OCI-LY1 (cell line): ENCODE results near the gene FAIM2.

Experiments used
- H2AFZ ChIP-seq: fragments of 200-600 bp; sonication (generic), shearing (Covaris generic); 2 replicates; pipeline ENCODE4 v1.6.0; 2014; ENCODE audit warnings: antibody characterized with exemption, mild to moderate bottlenecking, low read length
- H3F3A ChIP-seq: fragments of 200-600 bp; sonication (generic), shearing (Covaris generic); 2 replicates; pipeline ENCODE4 v1.6.0; 2014; ENCODE audit warnings: mild to moderate bottlenecking, antibody characterized with exemption, low read length, moderate library complexity; ENCODE audit not compliant: insufficient read depth
- H3K27ac ChIP-seq: fragments of 200-600 bp; sonication (generic); 2 replicates; pipeline ENCODE4 v1.5.1; 2014; ENCODE audit warnings: low read length, mixed run types, mild to moderate bottlenecking, low read depth; ENCODE audit not compliant: poor library complexity, severe bottlenecking
- H3K27me3 ChIP-seq: fragments of 200-600 bp; sonication (generic); 2 replicates; pipeline ENCODE4 v1.6.0; 2014; ENCODE audit warnings: antibody characterized with exemption, mild to moderate bottlenecking, low read length, moderate library complexity; ENCODE audit not compliant: insufficient read depth
- H3K36me3 ChIP-seq: fragments of 200-600 bp; sonication (generic); 2 replicates; pipeline ENCODE4 v1.6.1; 2014; ENCODE audit warnings: mild to moderate bottlenecking, antibody characterized with exemption, low read length, moderate library complexity, mixed read lengths; ENCODE audit not compliant: insufficient read depth
- H3K4me1 ChIP-seq: fragments of 200-600 bp; sonication (generic); 2 replicates; pipeline ENCODE4 v1.5.1; 2014; ENCODE audit warnings: mild to moderate bottlenecking, low read length, moderate library complexity; ENCODE audit not compliant: insufficient read depth, severe bottlenecking
- H3K4me2 ChIP-seq: fragments of 200-600 bp; sonication (generic), shearing (Covaris generic); 2 replicates; pipeline ENCODE4 v1.6.1; 2014; ENCODE audit warnings: low read length
- H3K4me3 ChIP-seq: fragments of 200-600 bp; sonication (generic); 2 replicates; pipeline ENCODE4 v1.5.1; 2014; ENCODE audit warnings: low read length, low read depth, mild to moderate bottlenecking, mixed read lengths; ENCODE audit not compliant: poor library complexity, severe bottlenecking
- H3K79me2 ChIP-seq: fragments of 200-600 bp; shearing (Covaris generic); 2 replicates; pipeline ENCODE4 v1.6.1; 2016; ENCODE audit warnings: mixed run types, low read length, mixed read lengths; ENCODE audit not compliant: insufficient read depth
- H3K9ac ChIP-seq: fragments of 200-600 bp; sonication (generic), shearing (Covaris generic); 2 replicates; pipeline ENCODE4 v1.6.1; 2014; ENCODE audit warnings: mild to moderate bottlenecking, low read length, mixed read lengths
- H3K9me2 ChIP-seq: fragments of 200-600 bp; sonication (generic), shearing (Covaris generic); 2 replicates; pipeline ENCODE4 v1.6.1; 2014; ENCODE audit warnings: low read depth, mild to moderate bottlenecking, low read length, mixed read lengths
- H3K9me3 ChIP-seq: fragments of 200-600 bp; shearing (Covaris generic); 2 replicates; pipeline ENCODE4 v1.6.1; 2014; ENCODE audit warnings: low read length, mixed read lengths
- H4K20me1 ChIP-seq: fragments of 200-600 bp; sonication (generic), shearing (Covaris generic); 2 replicates; pipeline ENCODE4 v1.6.0; 2016; ENCODE audit warnings: mild to moderate bottlenecking, low read length; ENCODE audit not compliant: insufficient read depth
- CTCF ChIP-seq: fragments of 200-600 bp; sonication (generic), shearing (Covaris generic); IDR thresholded peaks from 2 replicates; pipeline ENCODE4 v1.5.1; 2017; ENCODE audit warnings: mild to moderate bottlenecking, antibody characterized with exemption, low read length, moderate library complexity, mixed read lengths
- EZH2 ChIP-seq: fragments of 200-600 bp; sonication (generic), shearing (Covaris generic); IDR thresholded peaks from 2 replicates; pipeline ENCODE4 v1.8.0; 2017; ENCODE audit warnings: borderline replicate concordance, mixed run types, mild to moderate bottlenecking, antibody characterized with exemption, low read length, moderate library complexity, mixed read lengths

Gene FAIM2

GRCh38 chr12:49942512-49942893 is 38.8 kb upstream of the FAIM2 start:
- Histone ChIP-seq H3K9ac (no peak overlapping the region), H3K27me3 (no peaks in the 10 kb centered on the region; the same call in 1 of the 2 replicates), H3K79me2 (no peaks in the 10 kb centered on the region), H2AFZ (no peak overlapping the region), H3K9me3 (no peaks in the 10 kb centered on the region), H3K27ac (no peak overlapping the region), H3K4me1 (peaks cover 20% of the 10 kb centered on the region), H3K36me3 (no peaks in the 10 kb centered on the region), H4K20me1 (no peaks in the 10 kb centered on the region), H3K9me2 (no peaks in the 10 kb centered on the region), H3K4me3 (no peak overlapping the region), H3K4me2 (no peak overlapping the region; the same call in 1 of the 2 replicates), H3F3A (no peaks in the 10 kb centered on the region)
- TF ChIP-seq EZH2, result no peak
- no peak for TF ChIP-seq CTCF

DNA sequence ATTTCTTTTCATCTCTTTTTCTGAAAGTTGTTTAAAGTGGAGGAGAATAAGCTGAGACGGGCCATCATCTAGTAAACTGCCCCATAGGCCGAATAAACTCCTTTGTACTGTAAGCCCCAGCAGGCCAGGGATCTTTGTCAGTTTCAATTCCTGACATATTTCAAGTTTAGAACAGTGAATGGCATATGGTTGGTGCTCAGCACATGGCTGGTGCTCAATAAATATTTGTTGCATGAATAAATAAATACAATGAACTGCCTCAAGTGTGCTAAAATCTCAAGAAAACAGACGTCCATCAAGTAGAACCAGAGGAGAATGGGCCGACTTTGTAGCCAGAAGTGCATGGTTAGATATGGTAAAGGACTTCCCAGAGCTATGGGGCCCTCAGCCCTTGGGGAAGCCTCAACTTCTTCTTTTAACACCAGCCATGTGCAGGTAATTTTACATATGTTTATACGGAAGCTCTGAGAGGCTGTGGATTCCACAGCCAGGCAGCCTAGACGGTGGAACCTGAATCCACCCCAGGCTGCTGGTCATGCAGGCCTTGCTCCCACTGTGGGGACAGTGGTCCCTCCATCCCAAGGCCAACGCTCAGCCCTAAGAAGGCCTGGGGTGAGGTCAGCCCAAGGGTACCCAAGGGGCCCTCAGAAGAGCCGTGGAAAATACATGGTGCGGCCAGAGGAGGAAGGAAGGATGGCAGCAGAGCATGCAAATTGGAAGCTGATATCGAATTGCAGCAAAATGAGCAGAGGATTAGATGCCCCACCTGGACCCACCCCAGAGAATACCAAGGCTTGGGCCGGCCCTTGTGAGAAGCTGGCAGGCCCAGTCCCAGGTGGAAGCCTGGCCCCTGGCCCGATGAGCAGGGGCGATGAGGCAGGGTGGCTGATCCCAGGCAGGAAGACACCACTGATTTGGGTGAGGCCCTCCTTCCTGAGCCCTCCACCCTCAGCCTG is 38.1 kb upstream of the FAIM2 start:
- Histone ChIP-seq H3K27ac (no peak overlapping the region), H4K20me1 (no peaks in the 10 kb centered on the region), H3K36me3 (no peaks in the 10 kb centered on the region), H3K27me3 (no peaks in the 10 kb centered on the region; the same call in 1 of the 2 replicates), H2AFZ (no peak overlapping the region), H3K9ac (no peak overlapping the region), H3F3A (no peaks in the 10 kb centered on the region), H3K9me3 (no peaks in the 10 kb centered on the region), H3K79me2 (no peaks in the 10 kb centered on the region), H3K4me3 (no peak overlapping the region), H3K4me1 (peaks cover 20% of the 10 kb centered on the region), H3K9me2 (no peaks in the 10 kb centered on the region), H3K4me2 (no peak overlapping the region; the same call in 1 of the 2 replicates)
- TF ChIP-seq CTCF (no peak), EZH2 (no peak)

DNA sequence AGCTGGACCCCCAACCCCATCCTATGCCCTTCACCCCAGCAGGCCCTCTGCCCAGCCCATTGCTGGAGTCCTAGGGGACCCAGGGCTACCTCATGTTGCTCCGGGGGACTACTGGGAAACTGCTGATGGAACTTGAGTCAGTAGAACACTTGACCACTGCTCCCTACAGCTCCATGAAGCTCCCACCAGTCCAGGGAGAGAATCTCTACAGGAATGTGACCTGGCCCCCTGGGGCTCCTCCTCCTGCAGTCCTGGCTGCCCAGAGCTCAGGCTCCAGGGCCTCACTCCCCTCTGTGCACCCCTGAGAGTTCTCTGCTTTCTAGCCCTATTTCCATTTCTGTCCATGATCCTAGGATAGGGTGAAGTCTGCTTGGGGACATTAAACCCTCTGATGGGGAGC is 36.0 kb upstream of the FAIM2 start:
- no peaks in the 10 kb centered on the region for H3K79me2 ChIP-seq
- H4K20me1 ChIP-seq, result no peaks in the 10 kb centered on the region
- no peak overlapping the region for H2AFZ ChIP-seq
- no peaks in the 10 kb centered on the region for H3K9me3 ChIP-seq
- H3K4me2 ChIP-seq, result no peak overlapping the region
- H3K36me3 ChIP-seq, result no peaks in the 10 kb centered on the region; the same call in 1 of the 2 replicates
- peaks cover 14% of the 10 kb centered on the region for H3K4me1 ChIP-seq
- TF ChIP-seq EZH2 (no peak), CTCF (no peak)
- no peaks in the 10 kb centered on the region for H3F3A ChIP-seq
- no peaks in the 10 kb centered on the region for H3K9me2 ChIP-seq
- H3K27ac ChIP-seq, result no peak overlapping the region
- H3K27me3 ChIP-seq, result no peaks in the 10 kb centered on the region; the same call in 1 of the 2 replicates
- H3K4me3 ChIP-seq, result no peak overlapping the region
- no peak overlapping the region for H3K9ac ChIP-seq
